22Rv1 (cell line): ENCODE data around the gene NID1.

ENCODE experiments used
- H3K27ac ChIP-seq: fragments of 450-650 bp; 2 replicates; pipeline ENCODE4 v1.5.1; 2017
- ZFX ChIP-seq: fragments of 450-650 bp; IDR thresholded peaks from 2 replicates; pipeline ENCODE4 v1.6.1; 2017; ENCODE audit warnings: antibody characterized with exemption, borderline replicate concordance
- TF ChIP-seq, protein P1 (sequence below): fragments of 450-650 bp; IDR thresholded peaks from 2 replicates; pipeline ENCODE4 v1.5.1; 2017; ENCODE audit warnings: mild to moderate bottlenecking

Gene NID1

DNA sequence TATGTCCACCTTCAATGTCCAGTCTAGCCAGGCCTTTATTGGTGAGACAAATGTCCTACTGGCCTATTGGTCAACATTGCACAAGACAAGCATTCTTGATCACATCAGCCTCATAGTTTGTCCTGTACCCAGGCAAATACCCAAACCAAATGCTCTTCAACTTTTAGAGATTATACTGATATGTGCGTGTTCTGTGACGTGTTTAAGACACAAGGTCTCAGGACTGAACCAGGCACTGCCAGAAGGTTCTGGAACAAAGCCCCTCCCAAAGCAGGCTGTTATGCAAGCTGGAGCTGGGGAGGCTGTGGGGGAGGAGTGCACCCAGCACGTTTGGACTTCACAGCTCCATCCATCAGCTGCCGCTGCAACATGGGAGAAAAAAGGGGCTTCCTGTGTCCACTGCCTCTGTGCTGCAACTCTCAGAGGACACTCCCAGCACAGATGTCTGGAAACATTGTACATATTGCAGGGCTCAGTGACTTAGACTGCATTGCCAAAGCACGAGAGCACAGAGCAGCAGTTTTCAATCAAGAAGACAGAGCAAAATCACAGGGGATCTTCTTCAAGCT lies 45.9 kb downstream of the NID1 start:
- H3K27ac ChIP-seq = no peak overlapping the region

DNA sequence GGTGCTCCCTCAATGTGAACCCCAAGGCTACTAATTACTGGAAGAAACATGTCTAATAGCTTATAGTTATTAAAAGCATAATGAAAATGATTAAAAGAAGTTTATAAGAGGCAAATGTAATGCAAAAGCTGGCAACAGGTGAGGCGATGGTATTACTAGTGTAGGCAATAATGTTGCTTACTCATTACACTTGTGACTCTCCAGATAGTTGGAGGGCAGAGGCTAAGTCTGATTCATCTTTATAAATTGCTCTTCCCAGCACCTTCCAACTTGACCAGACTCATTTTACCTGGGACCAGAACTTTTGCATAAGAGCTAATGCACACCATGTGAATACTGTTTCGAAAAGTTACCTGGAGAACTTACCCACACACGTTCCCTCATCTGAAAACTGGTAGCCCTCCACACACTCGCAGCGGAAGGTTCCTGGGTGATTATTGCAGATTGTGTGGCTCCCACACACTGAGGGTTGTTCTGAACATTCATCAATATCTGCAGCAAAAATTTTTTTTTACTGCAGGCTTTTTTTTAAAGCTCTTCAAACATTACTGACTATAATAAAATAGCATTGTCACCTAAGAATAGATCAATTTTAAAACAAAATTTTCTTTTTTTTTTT lies 48.0 kb downstream of the NID1 start:
- TF ChIP-seq, protein P1, sequence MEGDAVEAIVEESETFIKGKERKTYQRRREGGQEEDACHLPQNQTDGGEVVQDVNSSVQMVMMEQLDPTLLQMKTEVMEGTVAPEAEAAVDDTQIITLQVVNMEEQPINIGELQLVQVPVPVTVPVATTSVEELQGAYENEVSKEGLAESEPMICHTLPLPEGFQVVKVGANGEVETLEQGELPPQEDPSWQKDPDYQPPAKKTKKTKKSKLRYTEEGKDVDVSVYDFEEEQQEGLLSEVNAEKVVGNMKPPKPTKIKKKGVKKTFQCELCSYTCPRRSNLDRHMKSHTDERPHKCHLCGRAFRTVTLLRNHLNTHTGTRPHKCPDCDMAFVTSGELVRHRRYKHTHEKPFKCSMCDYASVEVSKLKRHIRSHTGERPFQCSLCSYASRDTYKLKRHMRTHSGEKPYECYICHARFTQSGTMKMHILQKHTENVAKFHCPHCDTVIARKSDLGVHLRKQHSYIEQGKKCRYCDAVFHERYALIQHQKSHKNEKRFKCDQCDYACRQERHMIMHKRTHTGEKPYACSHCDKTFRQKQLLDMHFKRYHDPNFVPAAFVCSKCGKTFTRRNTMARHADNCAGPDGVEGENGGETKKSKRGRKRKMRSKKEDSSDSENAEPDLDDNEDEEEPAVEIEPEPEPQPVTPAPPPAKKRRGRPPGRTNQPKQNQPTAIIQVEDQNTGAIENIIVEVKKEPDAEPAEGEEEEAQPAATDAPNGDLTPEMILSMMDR = no peak
- no peak for TF ChIP-seq ZFX

More for the DNA sequence above, 45.9 kb downstream of the NID1 start:
- TF ChIP-seq, protein P1 = no peak
- no peak for TF ChIP-seq ZFX

DNA sequence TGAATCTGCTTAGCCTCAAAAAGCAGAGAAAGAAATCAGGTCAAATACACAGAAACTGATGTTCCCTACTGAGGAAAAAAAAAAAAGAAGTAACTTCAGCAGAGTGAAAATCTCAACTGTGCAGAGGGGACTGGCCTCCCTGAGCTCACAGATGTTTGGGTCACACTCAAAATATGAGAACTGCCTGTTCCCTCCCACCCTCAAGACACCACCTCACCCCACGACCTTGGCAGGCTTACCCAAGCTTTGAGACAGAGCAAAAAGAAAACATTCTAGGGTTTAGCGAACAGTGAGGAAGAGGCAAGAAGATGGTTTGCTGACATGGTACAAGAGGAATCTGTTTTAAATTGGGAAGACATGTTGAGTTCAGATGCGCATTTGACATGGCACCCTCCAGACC lies 48.8 kb downstream of the NID1 start:
- H3K27ac ChIP-seq = no peak overlapping the region
- TF ChIP-seq, protein P1 = no peak
- TF ChIP-seq ZFX = no peak

More for the DNA sequence above, 48.0 kb downstream of the NID1 start:
- no peak overlapping the region for H3K27ac ChIP-seq

DNA sequence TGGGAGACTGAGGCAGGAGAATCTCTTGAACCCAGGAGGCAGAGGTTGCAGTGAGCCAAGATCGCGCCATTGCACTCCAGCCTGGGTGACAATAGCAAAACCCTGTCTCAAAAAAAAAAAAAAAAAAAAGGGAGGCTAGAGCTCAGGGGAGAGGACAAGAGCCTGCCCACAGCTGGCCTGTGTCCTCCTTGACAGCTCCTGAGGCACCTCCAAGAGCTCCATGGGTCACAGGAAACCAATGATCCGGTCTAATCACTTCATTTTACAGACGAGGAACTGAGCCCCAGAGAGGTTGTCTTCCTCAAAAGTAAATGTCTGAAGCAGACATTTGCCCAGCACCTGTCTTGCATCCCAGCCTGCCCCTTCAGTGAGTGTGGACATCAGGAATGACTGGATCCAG lies 49.4 kb downstream of the NID1 start:
- TF ChIP-seq ZFX = no peak
- TF ChIP-seq, protein P1 = no peak
- no peak overlapping the region for H3K27ac ChIP-seq

DNA sequence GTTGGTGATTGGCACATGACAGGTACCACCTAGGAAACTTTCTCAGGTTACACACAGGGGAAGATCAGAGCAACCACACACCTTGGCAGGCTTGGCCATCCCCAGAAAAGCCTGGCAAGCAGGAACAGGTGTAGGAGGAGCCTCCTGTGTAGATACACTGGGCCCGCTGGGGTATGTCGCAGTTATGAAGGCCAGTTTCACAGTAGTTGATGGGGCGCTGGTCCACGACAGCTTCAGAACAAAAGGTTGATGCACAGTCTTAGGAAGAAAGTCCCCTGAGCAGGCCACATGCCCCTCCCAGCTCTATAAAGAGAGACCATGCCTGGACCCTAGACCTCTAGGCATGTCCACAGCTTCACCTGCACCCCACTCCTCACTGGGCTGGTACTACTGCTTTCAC lies 51.6 kb downstream of the NID1 start:
- H3K27ac ChIP-seq = no peak overlapping the region
- TF ChIP-seq, protein P1 = no peak
- TF ChIP-seq ZFX = no peak

DNA sequence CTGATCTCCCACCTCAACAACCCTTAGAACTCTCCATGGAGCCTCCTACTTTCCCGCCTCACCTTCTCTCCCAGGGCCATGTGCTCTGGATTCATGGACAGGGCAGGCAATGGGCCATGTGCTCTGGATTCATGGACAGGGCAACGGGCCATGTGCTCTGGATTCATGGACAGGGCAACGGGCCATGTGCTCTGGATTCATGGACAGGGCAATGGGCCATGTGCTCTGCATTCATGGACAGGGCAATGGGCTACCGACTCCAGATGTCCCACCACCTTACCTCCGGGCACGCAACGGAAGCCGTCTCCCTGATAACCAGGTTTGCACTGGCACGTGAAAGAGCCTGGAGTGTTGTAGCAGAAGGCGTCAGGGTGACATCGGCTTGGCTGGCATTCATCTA lies 53.2 kb downstream of the NID1 start:
- no peak overlapping the region for H3K27ac ChIP-seq
- TF ChIP-seq, protein P1 = no peak
- TF ChIP-seq ZFX = no peak

DNA sequence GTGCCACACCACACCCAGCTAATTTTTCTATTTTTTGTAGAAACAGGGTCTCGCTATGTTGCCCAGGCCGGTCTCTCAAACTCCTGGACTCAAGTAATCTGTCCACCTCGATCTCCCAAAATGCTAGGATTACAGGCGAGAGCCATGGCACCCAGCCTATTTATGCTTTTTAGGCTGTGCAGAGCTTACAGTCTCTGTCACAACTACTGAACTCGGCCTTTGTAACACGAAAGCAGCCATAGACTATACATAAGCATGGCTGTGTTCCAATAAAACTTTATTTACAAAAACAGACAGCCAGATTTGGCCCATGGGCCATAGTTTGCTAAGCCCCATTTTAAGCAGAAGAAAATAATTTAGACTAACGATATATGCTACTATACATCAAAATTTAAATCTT lies 54.4 kb downstream of the NID1 start:
- H3K27ac ChIP-seq = no peak overlapping the region

More for the DNA sequence above, 54.4 kb downstream of the NID1 start:
- TF ChIP-seq, protein P1 = no peak
- TF ChIP-seq ZFX = no peak
